H1 (cell line): ENCODE data around the gene RBM15. TPM values are rescaled to one million over a fixed set of nuclear protein-coding genes. Genes with fewer than 3 reads are reported as not detected.

Experiments
- BRCA1 ChIP-seq: IDR thresholded peaks from 2 replicates; pipeline ENCODE4 v1.6.1; 2012; ENCODE audit warnings: low read depth, low read length, improper control_type of control experiment
- RFX5 ChIP-seq: IDR thresholded peaks from 2 replicates; pipeline ENCODE4 v1.6.1; 2011; ENCODE audit warnings: low read depth, low read length, improper control_type of control experiment, borderline replicate concordance
- USF2 ChIP-seq: IDR thresholded peaks from 2 replicates; pipeline ENCODE4 v1.6.1; 2011; ENCODE audit warnings: low read length, improper control_type of control experiment
- YY1 ChIP-seq: IDR thresholded peaks from 2 replicates; pipeline ENCODE4 v1.6.1; 2011; ENCODE audit warnings: low read depth, mild to moderate bottlenecking, low read length
- polyA plus RNA-seq, 7 experiments: library from polyadenylated mRNA; depleted of rRNA in 3 of 7; stranded (reverse) in 5 of 7; unstranded in 2 of 7; fragments of >200 nt in 5 of 7; fragments of 200-250 nt in 2 of 7; gene quantifications; 1 replicate in 5 of 7; 2 replicates in 1 of 7; 4 replicates in 1 of 7; pipeline versions ENCODE4 v1.2.1 to v1.2.3, GENCODE V29; 2011 to 2013; ENCODE audit warnings: missing spikeins in 2 of 7, mixed read lengths in 2 of 7
- total RNA-seq: library from RNA; stranded (reverse); fragmentation: NEBNext Ultra II Directional; extraction: Animal tissue kit (Norgen Biotek cat#: 25700); gene quantifications from 2 replicates; pipeline ENCODE4 v1.2.1, GENCODE V29; 2021

The RBM15 gene
- total and polyA plus RNA-seq, 2 of the 8 experiments (the other 6 are each of a cell fraction or from before 2014, with no cell fraction given) = 13.5 to 44.9 TPM

- TF ChIP-seq YY1 = no peak
- no peak for TF ChIP-seq RFX5
- TF ChIP-seq BRCA1 = no peak
- no peak for TF ChIP-seq USF2
Observed at GRCh38 chr1:110293601-110294104, 45.5 kb upstream of the RBM15 start (continued).
